Measurements from ENCODE around the gene BICDL2. TPM values are rescaled to one million over a fixed set of nuclear protein-coding genes. Genes with fewer than 3 reads are reported as not detected.

BICDL2 gene
- total and polyA plus RNA-seq, 9 of the 15 experiments (the other 6 are each of a cell fraction or from before 2014, with no cell fraction given): 0.09 to 0.28 (median 0.09) TPM; not detected in 6

DNA sequence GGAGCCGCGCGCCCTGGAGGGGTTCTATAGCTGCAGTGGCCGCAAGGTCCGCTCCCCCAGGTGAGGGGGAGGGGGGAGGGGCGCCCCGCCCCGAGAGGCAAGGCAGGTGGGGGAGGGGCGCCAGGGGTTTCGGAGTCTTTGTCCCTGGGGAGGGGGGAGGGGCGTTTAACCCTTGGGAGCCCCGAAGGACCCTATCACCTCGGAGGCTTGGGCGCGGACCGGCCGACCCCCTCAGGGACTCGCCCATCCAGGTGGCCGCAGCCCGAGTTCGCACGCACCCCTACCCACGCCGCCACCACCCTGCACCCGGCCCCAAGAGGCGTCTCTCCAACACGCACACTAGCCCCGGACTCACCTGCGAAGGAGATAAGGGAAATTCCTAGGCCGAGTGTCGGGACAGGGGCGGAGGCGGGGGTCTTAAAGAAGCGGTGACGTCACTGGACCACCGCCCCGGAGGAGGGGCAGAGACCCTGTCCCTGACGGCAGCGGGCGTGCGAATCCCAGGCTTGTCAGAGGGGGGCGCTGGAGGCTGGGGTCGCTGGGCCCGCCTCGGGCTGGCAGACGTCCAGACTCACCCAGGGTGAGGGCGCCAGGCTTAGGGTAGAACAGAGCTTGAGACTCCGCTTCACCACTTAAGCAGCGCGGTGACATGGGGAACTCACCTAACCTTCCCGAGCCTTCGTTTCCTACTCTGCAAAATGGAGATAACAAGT, 18.8 kb downstream of the BICDL2 start, which contains the start of gene CLDN6 (continued):
- TF ChIP-seq, protein P1, sequence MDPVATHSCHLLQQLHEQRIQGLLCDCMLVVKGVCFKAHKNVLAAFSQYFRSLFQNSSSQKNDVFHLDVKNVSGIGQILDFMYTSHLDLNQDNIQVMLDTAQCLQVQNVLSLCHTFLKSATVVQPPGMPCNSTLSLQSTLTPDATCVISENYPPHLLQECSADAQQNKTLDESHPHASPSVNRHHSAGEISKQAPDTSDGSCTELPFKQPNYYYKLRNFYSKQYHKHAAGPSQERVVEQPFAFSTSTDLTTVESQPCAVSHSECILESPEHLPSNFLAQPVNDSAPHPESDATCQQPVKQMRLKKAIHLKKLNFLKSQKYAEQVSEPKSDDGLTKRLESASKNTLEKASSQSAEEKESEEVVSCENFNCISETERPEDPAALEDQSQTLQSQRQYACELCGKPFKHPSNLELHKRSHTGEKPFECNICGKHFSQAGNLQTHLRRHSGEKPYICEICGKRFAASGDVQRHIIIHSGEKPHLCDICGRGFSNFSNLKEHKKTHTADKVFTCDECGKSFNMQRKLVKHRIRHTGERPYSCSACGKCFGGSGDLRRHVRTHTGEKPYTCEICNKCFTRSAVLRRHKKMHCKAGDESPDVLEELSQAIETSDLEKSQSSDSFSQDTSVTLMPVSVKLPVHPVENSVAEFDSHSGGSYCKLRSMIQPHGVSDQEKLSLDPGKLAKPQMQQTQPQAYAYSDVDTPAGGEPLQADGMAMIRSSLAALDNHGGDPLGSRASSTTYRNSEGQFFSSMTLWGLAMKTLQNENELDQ (CRISPR knock-in tag; IDR thresholded peaks at IDR 0.05; ENCODE audit: borderline replicate concordance): no peak
- TF ChIP-seq FOXA3 (CRISPR knock-in tag; conservative IDR thresholded peaks at IDR 0.05 in 1 of 2, IDR thresholded peaks at IDR 0.05 in 1 of 2) (no peak), KLF1 (tag; IDR thresholded peaks at IDR 0.05) (no peak), SRSF9 (IDR thresholded peaks at IDR 0.05; ENCODE audit: borderline replicate concordance, low read depth, low read length) (no peak), ZNF24 (IDR thresholded peaks at IDR 0.05) (no peak), ZNF121 (CRISPR knock-in tag; conservative IDR thresholded peaks at IDR 0.05) (no peak), TCF3 (CRISPR knock-in tag; IDR thresholded peaks at IDR 0.05) (no peak), EWSR1 (IDR thresholded peaks at IDR 0.05; ENCODE audit: borderline replicate concordance, low read depth, partially characterized antibody) (no peak), CC2D1A (IDR thresholded peaks at IDR 0.05) (peak; percentile 17; the same call in 1 of the 2 replicates), RBM17 (IDR thresholded peaks at IDR 0.05; ENCODE audit: borderline replicate concordance, low read depth, low read length) (no peak), ZC3H11A (IDR thresholded peaks at IDR 0.05; ENCODE audit: low read depth, low read length) (no peak), KLF6 (CRISPR knock-in tag; IDR thresholded peaks at IDR 0.05; ENCODE audit: borderline replicate concordance) (no peak)
- TF ChIP-seq, protein P2, sequence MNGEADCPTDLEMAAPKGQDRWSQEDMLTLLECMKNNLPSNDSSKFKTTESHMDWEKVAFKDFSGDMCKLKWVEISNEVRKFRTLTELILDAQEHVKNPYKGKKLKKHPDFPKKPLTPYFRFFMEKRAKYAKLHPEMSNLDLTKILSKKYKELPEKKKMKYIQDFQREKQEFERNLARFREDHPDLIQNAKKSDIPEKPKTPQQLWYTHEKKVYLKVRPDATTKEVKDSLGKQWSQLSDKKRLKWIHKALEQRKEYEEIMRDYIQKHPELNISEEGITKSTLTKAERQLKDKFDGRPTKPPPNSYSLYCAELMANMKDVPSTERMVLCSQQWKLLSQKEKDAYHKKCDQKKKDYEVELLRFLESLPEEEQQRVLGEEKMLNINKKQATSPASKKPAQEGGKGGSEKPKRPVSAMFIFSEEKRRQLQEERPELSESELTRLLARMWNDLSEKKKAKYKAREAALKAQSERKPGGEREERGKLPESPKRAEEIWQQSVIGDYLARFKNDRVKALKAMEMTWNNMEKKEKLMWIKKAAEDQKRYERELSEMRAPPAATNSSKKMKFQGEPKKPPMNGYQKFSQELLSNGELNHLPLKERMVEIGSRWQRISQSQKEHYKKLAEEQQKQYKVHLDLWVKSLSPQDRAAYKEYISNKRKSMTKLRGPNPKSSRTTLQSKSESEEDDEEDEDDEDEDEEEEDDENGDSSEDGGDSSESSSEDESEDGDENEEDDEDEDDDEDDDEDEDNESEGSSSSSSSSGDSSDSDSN (IDR thresholded peaks at IDR 0.05; ENCODE audit: borderline replicate concordance in 1 of 2, low read depth in 2 of 2, low read length in 2 of 2): no peak
- TF ChIP-seq, protein P3, sequence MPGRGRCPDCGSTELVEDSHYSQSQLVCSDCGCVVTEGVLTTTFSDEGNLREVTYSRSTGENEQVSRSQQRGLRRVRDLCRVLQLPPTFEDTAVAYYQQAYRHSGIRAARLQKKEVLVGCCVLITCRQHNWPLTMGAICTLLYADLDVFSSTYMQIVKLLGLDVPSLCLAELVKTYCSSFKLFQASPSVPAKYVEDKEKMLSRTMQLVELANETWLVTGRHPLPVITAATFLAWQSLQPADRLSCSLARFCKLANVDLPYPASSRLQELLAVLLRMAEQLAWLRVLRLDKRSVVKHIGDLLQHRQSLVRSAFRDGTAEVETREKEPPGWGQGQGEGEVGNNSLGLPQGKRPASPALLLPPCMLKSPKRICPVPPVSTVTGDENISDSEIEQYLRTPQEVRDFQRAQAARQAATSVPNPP (IDR thresholded peaks at IDR 0.05; ENCODE audit: borderline replicate concordance, insufficient read depth, insufficient read length): no peak
- TF ChIP-seq, protein P4, sequence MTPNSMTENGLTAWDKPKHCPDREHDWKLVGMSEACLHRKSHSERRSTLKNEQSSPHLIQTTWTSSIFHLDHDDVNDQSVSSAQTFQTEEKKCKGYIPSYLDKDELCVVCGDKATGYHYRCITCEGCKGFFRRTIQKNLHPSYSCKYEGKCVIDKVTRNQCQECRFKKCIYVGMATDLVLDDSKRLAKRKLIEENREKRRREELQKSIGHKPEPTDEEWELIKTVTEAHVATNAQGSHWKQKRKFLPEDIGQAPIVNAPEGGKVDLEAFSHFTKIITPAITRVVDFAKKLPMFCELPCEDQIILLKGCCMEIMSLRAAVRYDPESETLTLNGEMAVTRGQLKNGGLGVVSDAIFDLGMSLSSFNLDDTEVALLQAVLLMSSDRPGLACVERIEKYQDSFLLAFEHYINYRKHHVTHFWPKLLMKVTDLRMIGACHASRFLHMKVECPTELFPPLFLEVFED (CRISPR knock-in tag; conservative IDR thresholded peaks at IDR 0.05): no peak
- TF ChIP-seq, protein P5, sequence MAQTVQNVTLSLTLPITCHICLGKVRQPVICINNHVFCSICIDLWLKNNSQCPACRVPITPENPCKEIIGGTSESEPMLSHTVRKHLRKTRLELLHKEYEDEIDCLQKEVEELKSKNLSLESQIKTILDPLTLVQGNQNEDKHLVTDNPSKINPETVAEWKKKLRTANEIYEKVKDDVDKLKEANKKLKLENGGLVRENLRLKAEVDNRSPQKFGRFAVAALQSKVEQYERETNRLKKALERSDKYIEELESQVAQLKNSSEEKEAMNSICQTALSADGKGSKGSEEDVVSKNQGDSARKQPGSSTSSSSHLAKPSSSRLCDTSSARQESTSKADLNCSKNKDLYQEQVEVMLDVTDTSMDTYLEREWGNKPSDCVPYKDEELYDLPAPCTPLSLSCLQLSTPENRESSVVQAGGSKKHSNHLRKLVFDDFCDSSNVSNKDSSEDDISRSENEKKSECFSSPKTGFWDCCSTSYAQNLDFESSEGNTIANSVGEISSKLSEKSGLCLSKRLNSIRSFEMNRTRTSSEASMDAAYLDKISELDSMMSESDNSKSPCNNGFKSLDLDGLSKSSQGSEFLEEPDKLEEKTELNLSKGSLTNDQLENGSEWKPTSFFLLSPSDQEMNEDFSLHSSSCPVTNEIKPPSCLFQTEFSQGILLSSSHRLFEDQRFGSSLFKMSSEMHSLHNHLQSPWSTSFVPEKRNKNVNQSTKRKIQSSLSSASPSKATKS (CRISPR knock-in tag; IDR thresholded peaks at IDR 0.05): no peak

Data from K562 (cell line).